Measurements from ENCODE around the gene HOXA13. TPM values are rescaled to one million over a fixed set of nuclear protein-coding genes. Genes with fewer than 3 reads are reported as not detected.

The HOXA13 gene
- total and polyA plus RNA-seq, 2 donors (not counting 1 experiment from before 2014, with no cell fraction given): not detected

DNA sequence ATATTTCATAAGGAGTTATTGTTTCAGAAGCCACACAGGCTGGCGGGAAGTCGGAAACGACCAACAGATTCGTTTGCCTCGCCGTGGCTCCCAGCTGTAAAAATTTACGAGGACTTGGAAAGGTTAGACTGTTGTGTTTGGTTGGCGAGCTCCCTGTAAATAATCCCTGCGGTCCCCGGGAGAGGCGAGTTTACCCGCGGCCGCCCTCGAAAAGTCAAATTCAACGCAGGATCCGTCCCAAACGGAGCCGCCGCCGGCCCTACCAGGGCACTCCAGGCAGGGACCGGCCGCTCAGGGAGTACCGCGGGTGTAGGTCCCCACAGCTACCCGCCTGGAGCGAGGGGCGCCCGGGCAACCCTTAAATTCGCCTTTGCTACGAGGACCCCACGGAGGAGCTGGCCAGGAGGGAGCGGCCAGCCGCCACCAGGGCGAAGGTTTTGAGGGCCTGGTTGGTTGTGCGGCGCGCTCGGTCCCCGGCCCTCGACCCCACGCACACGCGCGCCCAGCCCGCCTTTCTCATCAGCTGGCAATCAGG is 33.8 kb downstream of the HOXA13 start:
- Histone ChIP-seq H3K4me3 (ENCODE audit: control extremely low read depth in 1 of 5, extremely low read depth in 1 of 5, insufficient read depth in 1 of 5, low read depth in 2 of 5, low read length in 4 of 5) (peak overlapping the region in 1 of 5 experiments; percentile 5), H4K20me1 (ENCODE audit: control insufficient read depth, insufficient read depth, low read length, poor library complexity, severe bottlenecking) (peaks cover 4% of the 10 kb centered on the region), H3K9ac (ENCODE audit: low read length) (no peak overlapping the region), H3K9me3 (ENCODE audit: control extremely low read depth in 1 of 3, control insufficient read depth in 2 of 3, insufficient read depth in 1 of 3, low read length in 2 of 3) (peaks cover 0 to 76% (median 18%) of the 10 kb centered on the region in 3 donors), H3K27ac (ENCODE audit: low read length in 2 of 2) (no peak overlapping the region), H3K79me2 (ENCODE audit: control insufficient read depth, insufficient read depth, low read length) (no peaks in the 10 kb centered on the region), H3K4me2 (replicated peaks; ENCODE audit: low read depth, low read length, poor library complexity, severe bottlenecking) (no peak overlapping the region), H2AFZ (ENCODE audit: insufficient read depth, low read depth, low read length, poor library complexity, severe bottlenecking) (no peak overlapping the region), H3K27me3 (replicated peaks in 1 of 4; ENCODE audit: control extremely low read depth in 1 of 4, control insufficient read depth in 3 of 4, insufficient read depth in 4 of 4, low read length in 3 of 4) (peaks cover 0 to 94% (median 80%) of the 10 kb centered on the region in 4 experiments), H3K36me3 (replicated peaks in 1 of 2; ENCODE audit: control extremely low read depth in 1 of 2, control insufficient read depth in 1 of 2, extremely low read depth in 1 of 2, insufficient read depth in 2 of 2, low read length in 1 of 2) (no peaks in the 10 kb centered on the region), H3K4me1 (ENCODE audit: control insufficient read depth in 2 of 2, insufficient read depth in 2 of 2, low read length in 2 of 2) (peaks cover 41 to 55% of the 10 kb centered on the region in 2 donors)
- Mint-ChIP-seq H3K27ac (peak overlapping the region; percentile 74), H3K4me3 (no peak overlapping the region), H3K27me3 (peaks cover 60% of the 10 kb centered on the region), H3K9me3 (ENCODE audit: insufficient read depth) (no peaks in the 10 kb centered on the region), H3K4me1 (peaks cover 20% of the 10 kb centered on the region)
- peak; percentile 33 for DNase-seq
- no peak for ATAC-seq (ENCODE audit: low read depth)
- intact Hi-C loops (cut with micrococcal nuclease): loop anchor here (10.0 kb wide), 2 partner anchors 891 to 971 kb away; no protein-coding TSS in a partner anchor
- POLR2A ChIA-PET: interaction anchor here (1.1 kb wide), 1 partner anchor 11 kb away, joined by 5 read pairs; no protein-coding TSS in a partner anchor
- WGBS (ENCODE audit: insufficient coverage): 7% methylated on average over 46 of the region's 46 CpGs
- TF ChIP-seq, protein P1, sequence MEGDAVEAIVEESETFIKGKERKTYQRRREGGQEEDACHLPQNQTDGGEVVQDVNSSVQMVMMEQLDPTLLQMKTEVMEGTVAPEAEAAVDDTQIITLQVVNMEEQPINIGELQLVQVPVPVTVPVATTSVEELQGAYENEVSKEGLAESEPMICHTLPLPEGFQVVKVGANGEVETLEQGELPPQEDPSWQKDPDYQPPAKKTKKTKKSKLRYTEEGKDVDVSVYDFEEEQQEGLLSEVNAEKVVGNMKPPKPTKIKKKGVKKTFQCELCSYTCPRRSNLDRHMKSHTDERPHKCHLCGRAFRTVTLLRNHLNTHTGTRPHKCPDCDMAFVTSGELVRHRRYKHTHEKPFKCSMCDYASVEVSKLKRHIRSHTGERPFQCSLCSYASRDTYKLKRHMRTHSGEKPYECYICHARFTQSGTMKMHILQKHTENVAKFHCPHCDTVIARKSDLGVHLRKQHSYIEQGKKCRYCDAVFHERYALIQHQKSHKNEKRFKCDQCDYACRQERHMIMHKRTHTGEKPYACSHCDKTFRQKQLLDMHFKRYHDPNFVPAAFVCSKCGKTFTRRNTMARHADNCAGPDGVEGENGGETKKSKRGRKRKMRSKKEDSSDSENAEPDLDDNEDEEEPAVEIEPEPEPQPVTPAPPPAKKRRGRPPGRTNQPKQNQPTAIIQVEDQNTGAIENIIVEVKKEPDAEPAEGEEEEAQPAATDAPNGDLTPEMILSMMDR (IDR thresholded peaks at IDR 0.05): no peak
- no peak for TF ChIP-seq EZH2 (IDR thresholded peaks at IDR 0.05; ENCODE audit: borderline replicate concordance, insufficient read depth, low read depth, low read length, poor library complexity, severe bottlenecking)
- CTCF ChIA-PET: interaction anchor here (1.2 to 1.5 kb wide), 2 partner anchors 30 to 33 kb away, joined by 4 to 6 read pairs; no protein-coding TSS in a partner anchor
